Left ventricle myocardium inferior (tissue), 1 donor: Measurements from ENCODE around the gene AJAP1. TPM values are rescaled to one million over a fixed set of nuclear protein-coding genes. Genes with fewer than 3 reads are reported as not detected.

Experiments
- DNase-seq: peaks from one replicate; pipeline ENCODE4 v3.0.0-alpha.2; 2020
- H3K27ac ChIP-seq: fragments of 200-600 bp; replicated peaks from 2 replicates; pipeline ENCODE4 v1.8.0; 2021
- H3K27me3 ChIP-seq: fragments of 200-600 bp; 2 replicates; pipeline ENCODE4 v1.8.0; 2021; ENCODE audit warnings: low read depth
- H3K36me3 ChIP-seq: fragments of 200-600 bp; 2 replicates; pipeline ENCODE4 v1.8.0; 2021
- H3K4me1 ChIP-seq: fragments of 200-600 bp; 2 replicates; pipeline ENCODE4 v1.8.0; 2021
- H3K4me3 ChIP-seq: fragments of 200-600 bp; 2 replicates; pipeline ENCODE4 v1.8.0; 2021; ENCODE audit warnings: mild to moderate bottlenecking, moderate library complexity
- H3K9me3 ChIP-seq: fragments of 200-600 bp; replicated peaks from 2 replicates; pipeline ENCODE4 v1.8.0; 2021
- intact Hi-C: fragments of 100-400 bp; cut with micrococcal nuclease; formaldehyde crosslinking; loops from one replicate; pipeline ENCODE4 v1.11.0; 2022
- total RNA-seq: library from RNA; stranded (reverse); fragmentation: NEBNext Ultra II Directional; extraction: Animal tissue kit (Norgen Biotek cat#: 25700); gene quantifications from one replicate; pipeline ENCODE4 v1.2.1, GENCODE V29; 2021
- TF ChIP-seq, protein P1 (sequence below): fragments of 200-600 bp; IDR thresholded peaks from 2 replicates; pipeline ENCODE4 v1.8.0; 2021; ENCODE audit warnings: antibody characterized with exemption, mild to moderate bottlenecking, borderline replicate concordance
- donor health status: DM: no; HTN: yes; CAD: no; lungs with severe emphysema.

AJAP1 gene
- total RNA-seq, 1 donor from 2014 or later: 0.16 TPM

DNA sequence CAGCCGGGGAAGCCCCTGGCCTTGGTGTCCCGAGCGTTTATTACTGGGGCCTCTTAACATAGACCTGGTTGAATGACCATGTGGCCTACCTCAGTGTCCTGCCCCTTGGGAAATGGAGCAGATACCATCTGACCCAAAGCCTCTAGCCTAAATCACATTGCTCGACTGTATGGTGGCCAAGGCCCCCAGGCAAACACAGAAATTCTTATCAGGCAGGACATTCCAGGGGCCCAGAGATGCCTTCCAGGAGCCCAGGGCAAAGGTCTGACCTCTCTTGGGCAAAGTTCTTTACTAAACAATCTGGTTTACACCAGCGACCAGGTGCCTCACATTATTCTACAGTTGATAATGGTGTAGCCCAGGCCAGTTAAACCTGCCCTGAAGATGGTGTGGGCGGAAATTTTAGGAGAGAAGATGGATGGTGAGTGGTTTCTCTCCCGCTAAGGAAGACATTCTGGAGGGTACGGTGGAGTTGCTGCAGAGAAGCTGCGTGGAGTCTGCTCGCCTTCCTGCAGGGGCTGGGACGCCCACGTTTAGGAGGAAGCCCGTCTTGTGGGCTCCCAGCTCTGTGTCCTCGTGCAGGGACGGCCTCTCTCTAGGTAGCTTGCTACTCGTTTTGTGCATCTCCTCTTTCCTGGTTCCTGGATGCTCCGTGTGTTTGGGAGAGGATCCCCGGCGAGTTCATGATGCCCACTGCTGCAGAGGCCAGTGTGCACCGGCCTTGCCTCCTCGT lies 21.2 kb downstream of the AJAP1 start:
- intact Hi-C loops: no loop called here
- Histone ChIP-seq H3K27me3 (peaks cover 60% of the 10 kb centered on the region), H3K27ac (no peak overlapping the region), H3K4me3 (no peak overlapping the region), H3K9me3 (peaks cover 32% of the 10 kb centered on the region), H3K36me3 (no peaks in the 10 kb centered on the region), H3K4me1 (no peaks in the 10 kb centered on the region)
- TF ChIP-seq, protein P1, sequence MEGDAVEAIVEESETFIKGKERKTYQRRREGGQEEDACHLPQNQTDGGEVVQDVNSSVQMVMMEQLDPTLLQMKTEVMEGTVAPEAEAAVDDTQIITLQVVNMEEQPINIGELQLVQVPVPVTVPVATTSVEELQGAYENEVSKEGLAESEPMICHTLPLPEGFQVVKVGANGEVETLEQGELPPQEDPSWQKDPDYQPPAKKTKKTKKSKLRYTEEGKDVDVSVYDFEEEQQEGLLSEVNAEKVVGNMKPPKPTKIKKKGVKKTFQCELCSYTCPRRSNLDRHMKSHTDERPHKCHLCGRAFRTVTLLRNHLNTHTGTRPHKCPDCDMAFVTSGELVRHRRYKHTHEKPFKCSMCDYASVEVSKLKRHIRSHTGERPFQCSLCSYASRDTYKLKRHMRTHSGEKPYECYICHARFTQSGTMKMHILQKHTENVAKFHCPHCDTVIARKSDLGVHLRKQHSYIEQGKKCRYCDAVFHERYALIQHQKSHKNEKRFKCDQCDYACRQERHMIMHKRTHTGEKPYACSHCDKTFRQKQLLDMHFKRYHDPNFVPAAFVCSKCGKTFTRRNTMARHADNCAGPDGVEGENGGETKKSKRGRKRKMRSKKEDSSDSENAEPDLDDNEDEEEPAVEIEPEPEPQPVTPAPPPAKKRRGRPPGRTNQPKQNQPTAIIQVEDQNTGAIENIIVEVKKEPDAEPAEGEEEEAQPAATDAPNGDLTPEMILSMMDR: no peak
- no peak for DNase-seq

DNA sequence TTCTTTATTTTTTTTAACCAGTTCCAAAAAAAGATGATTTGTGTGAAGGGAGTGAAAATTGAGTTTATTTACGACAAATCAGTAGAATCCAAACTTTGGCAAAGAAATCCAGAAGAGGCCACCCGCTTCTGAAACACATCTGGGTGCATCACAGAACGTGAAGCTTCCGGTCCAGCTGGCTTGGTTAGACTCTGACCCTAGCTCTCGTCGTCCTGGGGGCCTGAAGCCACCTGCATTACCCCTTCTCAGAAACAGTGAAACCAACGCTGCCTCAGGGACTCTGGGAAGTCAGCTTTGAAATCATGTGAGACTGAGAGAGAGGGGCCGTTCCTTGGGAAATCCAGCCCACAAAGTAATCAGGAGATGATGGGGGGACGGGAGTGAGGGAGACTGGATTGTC lies 21.8 kb downstream of the AJAP1 start:
- Histone ChIP-seq H3K4me1 (no peaks in the 10 kb centered on the region), H3K4me3 (no peak overlapping the region), H3K36me3 (no peaks in the 10 kb centered on the region), H3K27me3 (peaks cover 54% of the 10 kb centered on the region), H3K27ac (no peak overlapping the region), H3K9me3 (peaks cover 33% of the 10 kb centered on the region)
- intact Hi-C loops: no loop called here
- no peak for DNase-seq
- TF ChIP-seq, protein P1: no peak

DNA sequence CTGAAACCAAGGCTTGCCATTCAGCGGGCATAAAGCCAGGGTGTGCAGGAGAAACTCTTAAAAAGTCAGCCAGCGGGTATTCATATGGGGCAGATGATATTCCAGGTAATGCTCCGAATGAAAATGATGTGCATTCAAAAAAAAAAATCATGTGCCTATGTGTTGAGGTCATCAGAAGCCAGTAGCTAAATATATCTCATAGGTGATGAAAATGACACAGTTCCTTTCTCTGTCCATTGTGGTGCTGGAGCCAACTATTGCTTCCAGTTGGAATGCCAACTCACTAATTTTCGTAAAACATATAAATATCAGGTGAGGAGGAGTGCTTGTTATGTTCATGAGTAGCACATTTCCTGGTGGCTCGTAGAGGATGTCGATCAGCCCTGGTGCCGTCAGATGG lies 23.2 kb downstream of the AJAP1 start:
- Histone ChIP-seq H3K27me3 (peaks cover 49% of the 10 kb centered on the region), H3K36me3 (no peaks in the 10 kb centered on the region), H3K27ac (no peak overlapping the region), H3K9me3 (peaks cover 33% of the 10 kb centered on the region), H3K4me1 (no peaks in the 10 kb centered on the region), H3K4me3 (no peak overlapping the region)
- no peak for DNase-seq
- TF ChIP-seq, protein P1: no peak
- intact Hi-C loops: no loop called here

DNA sequence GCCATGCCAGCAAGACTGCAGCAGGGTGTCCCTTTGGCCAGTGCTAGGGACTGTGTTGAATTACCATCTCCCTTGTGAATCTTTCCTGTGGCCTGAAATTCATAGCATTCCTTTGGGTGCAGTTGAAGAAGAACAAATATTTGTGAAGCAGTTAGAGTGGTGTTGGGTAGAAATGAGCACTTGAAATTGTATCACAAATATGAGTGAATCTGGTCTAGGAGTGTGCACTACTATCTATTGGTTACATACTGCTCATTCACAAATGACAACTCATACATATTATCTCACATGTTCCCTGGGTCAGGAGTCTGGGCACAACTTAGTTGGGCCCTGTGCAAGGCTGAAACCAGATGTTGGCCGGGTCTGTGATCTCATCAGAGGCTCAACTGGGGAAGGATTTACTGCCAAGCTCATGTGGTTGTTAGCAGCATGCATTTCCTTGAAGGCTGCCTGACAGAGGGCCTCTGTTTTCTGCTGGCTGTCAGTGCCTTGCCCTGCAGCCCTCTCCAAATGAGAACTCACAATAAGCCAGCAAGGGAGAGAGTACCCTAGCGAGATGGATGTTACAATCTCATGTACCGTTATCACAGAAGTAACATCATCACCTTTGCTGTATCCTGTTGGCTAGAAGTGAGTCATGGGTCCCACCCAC lies 23.8 kb downstream of the AJAP1 start:
- no peak overlapping the region for H3K27ac ChIP-seq
- H3K9me3 ChIP-seq: peaks cover 33% of the 10 kb centered on the region

DNA sequence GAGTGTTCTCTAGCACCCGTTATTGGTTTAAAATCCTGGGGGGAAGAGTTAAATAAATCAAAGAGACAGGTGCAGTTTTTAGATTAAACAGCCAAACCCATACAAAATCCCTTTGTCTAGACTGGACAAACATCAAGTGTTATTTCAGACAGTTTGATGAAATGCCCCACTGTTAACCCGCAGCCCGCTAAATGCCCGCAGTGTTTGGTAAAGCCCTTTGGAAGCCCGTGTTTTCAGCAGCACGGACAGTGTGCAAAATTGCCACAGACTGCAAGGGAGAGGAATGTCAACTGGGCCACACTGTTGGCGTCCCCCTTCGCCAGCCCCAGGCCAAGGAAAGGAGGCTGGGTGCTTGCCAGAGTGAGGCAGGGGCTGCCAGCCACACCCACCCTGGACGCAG lies 26.6 kb downstream of the AJAP1 start:
- TF ChIP-seq, protein P1: no peak
- Histone ChIP-seq H3K9me3 (peaks cover 33% of the 10 kb centered on the region), H3K36me3 (no peaks in the 10 kb centered on the region), H3K27me3 (peaks cover 65% of the 10 kb centered on the region), H3K4me1 (no peaks in the 10 kb centered on the region), H3K27ac (no peak overlapping the region), H3K4me3 (no peak overlapping the region)
- intact Hi-C loops: no loop called here
- DNase-seq: no peak

More for the DNA sequence above, 23.8 kb downstream of the AJAP1 start:
- peaks cover 49% of the 10 kb centered on the region for H3K27me3 ChIP-seq
- DNase-seq: no peak
- no peaks in the 10 kb centered on the region for H3K4me1 ChIP-seq
- no peaks in the 10 kb centered on the region for H3K36me3 ChIP-seq
- no peak overlapping the region for H3K4me3 ChIP-seq
- intact Hi-C loops: no loop called here
- TF ChIP-seq, protein P1: no peak
